ENCODE data around the gene KIFC1.
A peak's percentile ranks its signal among the peaks of the same experiment; 100 is the strongest.
"Not testable (repeated sequence)": the region's sequence is repeated elsewhere in the genome, so short reads cannot be mapped to it uniquely, and the experiment has no call there.

KIFC1 gene

DNA sequence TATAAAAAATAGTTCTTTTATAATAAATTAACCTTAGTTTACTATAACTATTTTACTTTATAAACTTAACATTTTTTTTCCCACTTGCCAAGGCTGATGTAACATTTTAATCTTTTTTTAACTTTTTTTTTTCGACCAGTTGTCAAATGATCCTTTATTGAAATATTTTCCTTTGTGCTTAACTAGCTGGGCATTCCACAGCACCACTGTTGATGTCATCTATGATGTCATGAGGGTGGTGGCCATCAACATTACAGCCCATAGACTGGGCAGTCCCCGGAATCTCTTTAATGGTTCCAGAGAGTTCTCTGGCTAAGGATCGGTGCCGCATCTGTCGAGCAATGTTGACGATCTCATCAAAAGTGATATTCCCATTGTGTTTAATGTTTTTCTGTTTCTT, 8.3 kb downstream of the KIFC1 start:
- H3K9ac ChIP-seq (ENCODE audit: low read depth, low read length); H3K27me3 ChIP-seq (ENCODE audit: insufficient read depth, low read length); H3K4me1 ChIP-seq (ENCODE audit: insufficient read depth, low read length); H3K9me3 ChIP-seq (ENCODE audit: insufficient read depth, low read depth, low read length); H3K27ac ChIP-seq (ENCODE audit: low read depth, low read length); H3K4me3 ChIP-seq (ENCODE audit: low read length): not testable (repeated sequence)
- peaks cover 74% of the 10 kb centered on the region for H3K36me3 ChIP-seq (ENCODE audit: insufficient read depth, low read length)
- WGBS, result 86% methylated on average over 6 of the region's 6 CpGs

DNA sequence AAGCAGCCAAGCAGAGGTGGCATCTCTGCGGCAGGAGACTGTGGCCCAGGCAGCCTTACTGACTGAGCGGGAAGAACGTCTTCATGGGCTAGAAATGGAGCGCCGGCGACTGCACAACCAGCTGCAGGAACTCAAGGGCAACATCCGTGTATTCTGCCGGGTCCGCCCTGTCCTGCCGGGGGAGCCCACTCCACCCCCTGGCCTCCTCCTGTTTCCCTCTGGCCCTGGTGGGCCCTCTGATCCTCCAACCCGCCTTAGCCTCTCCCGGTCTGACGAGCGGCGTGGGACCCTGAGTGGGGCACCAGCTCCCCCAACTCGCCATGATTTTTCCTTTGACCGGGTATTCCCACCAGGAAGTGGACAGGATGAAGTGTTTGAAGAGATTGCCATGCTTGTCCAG, 13.3 kb downstream of the KIFC1 start:
- H3K36me3 ChIP-seq (ENCODE audit: insufficient read depth, low read length), result peaks cover 81% of the 10 kb centered on the region
- no peak overlapping the region for H3K4me3 ChIP-seq (ENCODE audit: low read length)
- H3K9ac ChIP-seq (ENCODE audit: low read depth, low read length), result no peak overlapping the region
- no peak overlapping the region for H3K27ac ChIP-seq (ENCODE audit: low read depth, low read length)
- 95% methylated on average over 17 of the region's 17 CpGs for WGBS
- H3K9me3 ChIP-seq (ENCODE audit: insufficient read depth, low read depth, low read length), result no peaks in the 10 kb centered on the region
- no peaks in the 10 kb centered on the region for H3K27me3 ChIP-seq (ENCODE audit: insufficient read depth, low read length)
- H3K4me1 ChIP-seq (ENCODE audit: insufficient read depth, low read length), result peaks cover 7% of the 10 kb centered on the region; the same call in 1 of the 2 replicates

DNA sequence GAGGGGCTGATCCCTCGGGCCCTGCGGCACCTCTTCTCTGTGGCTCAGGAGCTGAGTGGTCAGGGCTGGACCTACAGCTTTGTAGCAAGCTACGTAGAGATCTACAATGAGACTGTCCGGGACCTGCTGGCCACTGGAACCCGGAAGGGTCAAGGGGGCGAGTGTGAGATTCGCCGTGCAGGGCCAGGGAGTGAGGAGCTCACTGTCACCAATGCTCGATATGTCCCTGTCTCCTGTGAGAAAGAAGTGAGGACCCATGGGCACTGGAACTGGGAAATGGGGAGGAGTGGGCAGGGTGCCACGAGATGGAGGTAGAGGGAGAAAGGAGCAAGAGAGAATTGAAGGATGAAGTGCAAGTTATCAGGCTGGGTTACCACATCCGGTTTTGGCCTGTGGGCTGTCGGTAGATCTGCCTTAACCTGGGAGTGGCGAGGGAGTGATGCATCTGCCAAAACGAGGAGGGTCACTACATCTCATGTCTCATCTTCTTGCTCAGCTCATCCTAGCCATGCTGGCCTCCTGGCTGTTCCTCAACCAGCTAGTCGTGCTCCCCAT, 13.8 kb downstream of the KIFC1 start:
- Histone ChIP-seq H3K9me3 (ENCODE audit: insufficient read depth, low read depth, low read length) (no peaks in the 10 kb centered on the region), H3K27ac (ENCODE audit: low read depth, low read length) (no peak overlapping the region), H3K4me1 (ENCODE audit: insufficient read depth, low read length) (peaks cover 7% of the 10 kb centered on the region; the same call in 1 of the 2 replicates), H3K9ac (ENCODE audit: low read depth, low read length) (no peak overlapping the region), H3K4me3 (ENCODE audit: low read length) (no peak overlapping the region), H3K36me3 (ENCODE audit: insufficient read depth, low read length) (peaks cover 75% of the 10 kb centered on the region), H3K27me3 (ENCODE audit: insufficient read depth, low read length) (no peaks in the 10 kb centered on the region)
- 93% methylated on average over 15 of the region's 15 CpGs for WGBS

DNA sequence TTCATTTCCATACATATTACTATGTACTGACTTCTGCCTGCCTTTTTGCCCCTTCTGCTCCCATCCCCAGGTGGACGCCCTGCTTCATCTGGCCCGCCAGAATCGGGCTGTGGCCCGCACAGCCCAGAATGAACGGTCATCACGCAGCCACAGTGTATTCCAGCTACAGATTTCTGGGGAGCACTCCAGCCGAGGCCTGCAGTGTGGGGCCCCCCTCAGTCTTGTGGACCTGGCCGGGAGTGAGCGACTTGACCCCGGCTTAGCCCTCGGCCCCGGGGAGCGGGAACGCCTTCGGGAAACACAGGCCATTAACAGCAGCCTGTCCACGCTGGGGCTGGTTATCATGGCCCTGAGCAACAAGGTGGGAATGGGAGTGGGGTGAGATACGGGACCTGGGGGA, 14.5 kb downstream of the KIFC1 start:
- H3K4me3 ChIP-seq (ENCODE audit: low read length), result no peak overlapping the region
- 95% methylated on average over 16 of the region's 17 CpGs for WGBS
- no peak overlapping the region for H3K27ac ChIP-seq (ENCODE audit: low read depth, low read length)
- H3K9ac ChIP-seq (ENCODE audit: low read depth, low read length), result no peak overlapping the region
- no peaks in the 10 kb centered on the region for H3K9me3 ChIP-seq (ENCODE audit: insufficient read depth, low read depth, low read length)
- H3K4me1 ChIP-seq (ENCODE audit: insufficient read depth, low read length), result peaks cover 7% of the 10 kb centered on the region; the same call in 1 of the 2 replicates
- H3K36me3 ChIP-seq (ENCODE audit: insufficient read depth, low read length), result peaks cover 72% of the 10 kb centered on the region
- no peaks in the 10 kb centered on the region for H3K27me3 ChIP-seq (ENCODE audit: insufficient read depth, low read length)

DNA sequence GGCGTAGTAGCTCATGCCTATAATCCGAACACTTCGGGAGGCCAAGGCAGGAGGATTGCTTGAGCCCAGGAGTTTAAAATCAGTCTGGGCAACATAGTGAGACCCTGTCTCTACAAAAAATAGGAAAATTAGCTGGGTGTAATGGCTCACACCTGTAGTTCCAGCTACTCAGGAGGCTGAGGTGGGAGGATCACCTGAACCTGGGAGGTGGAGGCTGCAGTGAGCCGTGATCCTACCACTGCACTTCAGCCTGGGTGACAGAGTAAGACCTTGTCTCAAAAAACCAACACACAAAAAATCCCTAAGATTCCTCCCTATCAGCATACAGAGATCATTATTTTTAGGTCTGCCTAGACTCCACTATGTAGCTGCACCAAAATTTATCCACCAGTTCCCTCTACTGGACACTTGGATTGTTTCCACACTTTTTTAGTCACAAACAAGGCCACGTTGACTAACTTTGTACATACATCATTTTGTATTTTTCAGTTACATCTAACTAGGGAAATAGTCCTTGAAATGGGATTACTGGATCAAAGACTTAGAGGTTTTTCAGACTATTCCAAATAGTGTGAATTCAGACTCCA, 15.6 kb downstream of the KIFC1 start:
- Histone ChIP-seq H3K4me3 (ENCODE audit: low read length) (no peak overlapping the region), H3K27me3 (ENCODE audit: insufficient read depth, low read length) (no peaks in the 10 kb centered on the region), H3K36me3 (ENCODE audit: insufficient read depth, low read length) (peaks cover 64% of the 10 kb centered on the region), H3K27ac (ENCODE audit: low read depth, low read length) (no peak overlapping the region), H3K9ac (ENCODE audit: low read depth, low read length) (no peak overlapping the region), H3K9me3 (ENCODE audit: insufficient read depth, low read depth, low read length) (no peaks in the 10 kb centered on the region), H3K4me1 (ENCODE audit: insufficient read depth, low read length) (peaks cover 11% of the 10 kb centered on the region; the same call in 1 of the 2 replicates)
- WGBS, result 92% methylated on average over 5 of the region's 5 CpGs

DNA sequence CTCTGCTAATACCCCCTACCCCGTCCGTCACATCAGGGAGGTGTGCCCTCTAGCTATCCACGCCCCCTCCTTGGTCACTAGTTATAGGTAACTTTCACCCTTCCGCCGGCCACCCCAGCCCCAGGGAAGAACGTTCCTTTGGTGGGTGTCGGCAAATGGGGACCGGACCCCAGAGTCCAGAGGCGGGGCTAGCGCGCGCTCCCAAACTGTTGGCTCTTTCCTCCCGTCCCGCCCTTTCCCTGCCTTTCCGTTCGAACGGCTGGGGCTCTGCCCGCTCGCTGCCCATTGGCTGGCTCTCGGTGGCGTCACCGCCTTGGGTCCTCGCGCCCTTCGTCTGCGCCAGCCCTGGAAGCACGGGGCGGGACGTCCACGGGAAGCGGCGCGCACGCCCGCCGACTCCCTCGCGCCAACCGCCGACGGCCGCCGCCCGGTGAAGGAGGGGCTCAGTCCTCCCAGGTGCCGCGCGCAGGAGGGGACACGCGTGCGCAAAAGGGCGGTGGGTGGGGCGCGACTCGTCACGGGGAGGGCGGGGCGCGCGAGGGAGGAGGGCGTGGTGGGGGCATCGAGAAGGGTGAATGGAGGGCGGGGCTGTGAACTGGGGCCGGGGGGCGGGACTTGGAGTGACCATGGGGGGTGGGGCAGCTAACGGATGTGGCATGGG, 18.6 kb downstream of the KIFC1 start:
- H3K4me3 ChIP-seq (ENCODE audit: low read length), result peak overlapping the region; percentile 67
- peaks cover 63% of the 10 kb centered on the region for H3K36me3 ChIP-seq (ENCODE audit: insufficient read depth, low read length)
- no peaks in the 10 kb centered on the region for H3K27me3 ChIP-seq (ENCODE audit: insufficient read depth, low read length)
- WGBS, result 1% methylated on average over 65 of the region's 65 CpGs
- H3K27ac ChIP-seq (ENCODE audit: low read depth, low read length), result peak overlapping the region; percentile 97
- H3K9ac ChIP-seq (ENCODE audit: low read depth, low read length), result peak overlapping the region; percentile 65
- peaks cover 11% of the 10 kb centered on the region; the same call in 1 of the 2 replicates for H3K4me1 ChIP-seq (ENCODE audit: insufficient read depth, low read length)
- no peaks in the 10 kb centered on the region for H3K9me3 ChIP-seq (ENCODE audit: insufficient read depth, low read depth, low read length)

GRCh38 chr6:33410711-33411631, 19.3 kb downstream of the KIFC1 start, which contains the start of gene PHF1:
TSS of gene PHF1 (plus strand) at chr6:33411014. CDS start at chr6:33412264, 1,250 bp downstream.
- peak within 1 kb of the TSS; percentile 65 for H3K9ac ChIP-seq (ENCODE audit: low read depth, low read length)
- H3K4me1 ChIP-seq (ENCODE audit: insufficient read depth, low read length), result peaks cover 14% of the 10 kb centered on the region; the same call in 1 of the 2 replicates
- peak within 1 kb of the TSS; percentile 97 for H3K27ac ChIP-seq (ENCODE audit: low read depth, low read length)
- H3K9me3 ChIP-seq (ENCODE audit: insufficient read depth, low read depth, low read length), result no peaks in the 10 kb centered on the region
- peaks cover 63% of the 10 kb centered on the region for H3K36me3 ChIP-seq (ENCODE audit: insufficient read depth, low read length)
- no peaks in the 10 kb centered on the region for H3K27me3 ChIP-seq (ENCODE audit: insufficient read depth, low read length)
- H3K4me3 ChIP-seq (ENCODE audit: low read length), result peak within 1 kb of the TSS; percentile 67
- under 1% methylated on average over 53 of the region's 67 CpGs for WGBS

DNA sequence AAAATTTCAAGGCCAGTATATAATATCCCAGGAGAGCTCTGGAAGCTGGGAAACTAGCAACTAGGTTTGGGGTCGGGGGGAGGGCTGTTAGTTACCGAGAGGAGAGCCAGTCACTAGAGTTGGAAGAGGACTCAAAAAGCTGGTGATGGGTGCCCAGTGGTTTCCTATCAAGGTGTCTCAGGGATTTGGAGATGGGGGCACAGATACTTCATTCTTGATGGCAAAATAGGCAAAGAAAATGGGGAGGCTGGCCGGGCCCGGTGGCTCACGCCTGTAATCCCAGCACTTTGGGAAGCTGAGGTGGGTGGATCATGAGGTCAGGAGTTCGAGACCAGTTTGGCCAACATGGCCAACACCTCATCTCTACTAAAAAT, 20.0 kb downstream of the KIFC1 start:
- Histone ChIP-seq H3K4me3 (ENCODE audit: low read length) (peak overlapping the region; percentile 67), H3K9ac (ENCODE audit: low read depth, low read length) (peak overlapping the region; percentile 17; the same call in 1 of the 2 replicates), H3K4me1 (ENCODE audit: insufficient read depth, low read length) (peaks cover 20% of the 10 kb centered on the region), H3K27me3 (ENCODE audit: insufficient read depth, low read length) (no peaks in the 10 kb centered on the region), H3K9me3 (ENCODE audit: insufficient read depth, low read depth, low read length) (no peaks in the 10 kb centered on the region), H3K36me3 (ENCODE audit: insufficient read depth, low read length) (peaks cover 63% of the 10 kb centered on the region), H3K27ac (ENCODE audit: low read depth, low read length) (peak overlapping the region; percentile 97; the same call in 1 of the 2 replicates)
- 68% methylated on average over 6 of the region's 6 CpGs for WGBS

DNA sequence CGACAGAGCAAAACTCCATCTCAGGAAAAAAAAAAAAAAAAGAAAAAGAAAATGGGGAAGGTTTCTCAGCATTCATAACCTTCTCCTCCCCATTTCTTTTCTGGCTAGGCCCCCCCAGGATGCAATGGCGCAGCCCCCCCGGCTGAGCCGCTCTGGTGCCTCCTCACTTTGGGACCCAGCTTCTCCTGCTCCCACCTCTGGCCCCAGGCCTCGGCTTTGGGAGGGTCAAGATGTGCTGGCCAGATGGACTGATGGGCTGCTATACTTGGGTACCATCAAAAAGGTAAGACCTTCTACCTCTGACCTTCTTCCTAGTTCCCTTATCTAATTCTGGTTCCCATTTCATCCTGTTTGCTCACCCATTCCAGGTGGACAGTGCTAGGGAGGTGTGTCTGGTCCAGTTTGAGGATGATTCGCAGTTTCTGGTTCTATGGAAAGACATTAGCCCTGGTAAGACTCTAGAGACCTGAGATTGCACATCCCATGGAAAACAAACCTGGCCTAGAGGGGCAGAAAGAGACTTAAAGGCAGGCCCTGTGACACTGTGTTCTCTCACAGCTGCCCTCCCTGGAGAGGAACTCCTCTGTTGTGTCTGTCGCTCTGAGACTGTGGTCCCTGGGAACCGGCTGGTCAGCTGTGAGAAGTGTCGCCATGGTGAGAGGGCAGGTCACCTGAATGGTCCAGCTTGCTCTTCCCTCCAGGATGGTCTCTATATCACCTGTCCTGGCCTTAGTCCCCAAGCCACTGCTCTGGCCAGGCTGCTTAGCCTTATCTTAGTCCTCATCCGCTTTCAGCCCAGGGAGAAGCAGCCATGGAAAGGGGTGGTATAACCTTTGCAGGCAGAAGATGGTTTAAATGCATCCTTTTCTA, 20.8 kb downstream of the KIFC1 start:
- Histone ChIP-seq H3K4me3 (ENCODE audit: low read length) (no peak overlapping the region), H3K27ac (ENCODE audit: low read depth, low read length) (no peak overlapping the region)

More for the DNA sequence above, 20.8 kb downstream of the KIFC1 start:
- peaks cover 58% of the 10 kb centered on the region for H3K36me3 ChIP-seq (ENCODE audit: insufficient read depth, low read length)
- H3K9me3 ChIP-seq (ENCODE audit: insufficient read depth, low read depth, low read length), result no peaks in the 10 kb centered on the region
- no peaks in the 10 kb centered on the region for H3K27me3 ChIP-seq (ENCODE audit: insufficient read depth, low read length)
- WGBS, result 96% methylated on average over 7 of the region's 10 CpGs
- peaks cover 22% of the 10 kb centered on the region for H3K4me1 ChIP-seq (ENCODE audit: insufficient read depth, low read length)
- H3K9ac ChIP-seq (ENCODE audit: low read depth, low read length), result no peak overlapping the region

Data from HUES64 (cell line).